GM21737 (cell line): ENCODE data around the gene GDPD3.
"Not testable (repeated sequence)": the region's sequence is repeated elsewhere in the genome, so short reads cannot be mapped to it uniquely, and the experiment has no call there.

Source experiments
- ATAC-seq: cut with Tn5 transposase; IDR thresholded peaks from one replicate; pipeline ENCODE4 v1.9.1; 2021; ENCODE audit warnings: mild to moderate bottlenecking, moderate library complexity; ENCODE audit not compliant: unreplicated experiment

GDPD3 gene

GRCh38 chr16:30125690-30126089 is 12.4 kb upstream of the GDPD3 start:
- ATAC-seq: not testable (repeated sequence)

- ATAC-seq: no peak
Measured at GRCh38 chr16:30124985-30125379, 11.6 kb upstream of the GDPD3 start.

- no peak for ATAC-seq
Measured at GRCh38 chr16:30122604-30123160, 9.3 kb upstream of the GDPD3 start.

- ATAC-seq: no peak
Measured at GRCh38 chr16:30121741-30122571, 8.6 kb upstream of the GDPD3 start.

- ATAC-seq: no peak
Measured at GRCh38 chr16:30120340-30121105, 7.2 kb upstream of the GDPD3 start.

- ATAC-seq: no peak
Measured at GRCh38 chr16:30119428-30119827, 6.1 kb upstream of the GDPD3 start.

GRCh38 chr16:30117768-30118167 is 4.4 kb upstream of the GDPD3 start:
- ATAC-seq: no peak

GRCh38 chr16:30116291-30117207 is 3.2 kb upstream of the GDPD3 start:
- ATAC-seq: no peak

- ATAC-seq: no peak
Measured at GRCh38 chr16:30115238-30115637, 1.9 kb upstream of the GDPD3 start.

- ATAC-seq: not testable (repeated sequence)
Measured at GRCh38 chr16:30114833-30115232, 1.5 kb upstream of the GDPD3 start.

GRCh38 chr16:30114411-30114810 is 1.1 kb upstream of the GDPD3 start:
- no peak for ATAC-seq

- ATAC-seq: no peak
Measured at GRCh38 chr16:30113711-30114333, 485 bp upstream of the GDPD3 start.

- ATAC-seq: no peak
Measured at GRCh38 chr16:30112197-30113030, 923 bp downstream of the GDPD3 start.

GRCh38 chr16:30110661-30111060 is 2.7 kb downstream of the GDPD3 start:
- ATAC-seq: no peak

GRCh38 chr16:30108059-30108850 is 5.1 kb downstream of the GDPD3 start:
- ATAC-seq: no peak

- ATAC-seq: no peak
Measured at GRCh38 chr16:30104492-30104891, 8.8 kb downstream of the GDPD3 start.

GRCh38 chr16:30104090-30104489 is 9.2 kb downstream of the GDPD3 start:
- ATAC-seq: no peak

GRCh38 chr16:30096862-30097563 is 16.3 kb downstream of the GDPD3 start:
- ATAC-seq: no peak
